Peyer's patch (tissue), 4 donors: ENCODE measurements around the gene GREB1L.

Experiments used
- CTCF ChIP-seq, 6 experiments: fragments of 450-650 bp in 4 of 6; fragments of 200-600 bp in 2 of 6; sonication (generic) in 1 of 6; IDR thresholded peaks; one replicate each; pipeline ENCODE4 v1.5.1; 2017 to 2019; ENCODE audit warnings: antibody characterized with exemption in 6 of 6, mild to moderate bottlenecking in 3 of 6, moderate library complexity in 1 of 6
- POLR2A ChIP-seq, 2 donors: fragments of 450-650 bp; IDR thresholded peaks; one replicate each; pipeline ENCODE4 v1.5.1; 2017; ENCODE audit warnings: antibody characterized with exemption in 2 of 2, mild to moderate bottlenecking in 2 of 2, moderate library complexity in 2 of 2

DNA sequence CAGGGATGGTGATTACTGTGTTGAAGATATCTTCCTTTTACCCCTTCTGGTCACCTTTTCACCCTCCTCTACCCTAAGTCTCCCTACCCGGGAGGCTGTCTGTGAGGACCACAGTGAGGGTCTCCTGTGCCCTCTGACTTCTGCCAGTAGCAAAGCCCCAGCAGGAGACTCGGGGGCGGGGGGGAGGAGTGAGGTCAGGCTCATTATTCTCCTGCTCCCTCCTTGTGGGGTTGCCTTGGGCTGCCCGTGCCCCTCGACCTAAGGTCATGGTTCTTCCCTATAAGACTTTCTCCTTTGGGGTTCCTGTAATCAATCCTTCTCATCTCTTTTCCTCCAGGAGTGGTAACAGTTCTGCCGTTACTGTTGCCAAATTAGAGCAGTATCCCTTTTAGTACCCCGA lies 65.5 kb downstream of the GREB1L start:
- TF ChIP-seq POLR2A (IDR thresholded peaks at IDR 0.05), result no peak
- TF ChIP-seq CTCF (IDR thresholded peaks at IDR 0.05), result no peak
